Astrocyte (in vitro differentiated cells and primary cell): ENCODE results near the gene IFIT2. TPM values are rescaled to one million over a fixed set of nuclear protein-coding genes. Genes with fewer than 3 reads are reported as not detected.

Experiments
- DNase-seq: peaks from one replicate; pipeline ENCODE4 v3.0.0-alpha.2; 2010; ENCODE audit warnings: low read depth
- FAIRE-seq: peaks from 2 replicates; lab custom pipeline; 2011; peaks lifted over from hg19 to GRCh38; lab: Jason Lieb, UNC
- H2AFZ ChIP-seq: 2 replicates; pipeline ENCODE4 v1.6.0; 2012; ENCODE audit warnings: low read depth, low read length, inconsistent platforms
- H3K27ac ChIP-seq: 2 replicates; pipeline ENCODE4 v1.5.1; 2011; ENCODE audit warnings: low read depth, low read length, inconsistent platforms
- H3K27me3 ChIP-seq: 2 replicates; pipeline ENCODE4 v1.6.0; 2011; ENCODE audit warnings: low read length, inconsistent platforms; ENCODE audit not compliant: insufficient read depth
- H3K36me3 ChIP-seq: 2 replicates; pipeline ENCODE4 v1.5.1; 2011; ENCODE audit warnings: low read length, inconsistent platforms; ENCODE audit not compliant: insufficient read depth
- H3K4me1 ChIP-seq: 2 replicates; pipeline ENCODE4 v1.5.1; 2011; ENCODE audit warnings: low read length, inconsistent platforms; ENCODE audit not compliant: insufficient read depth
- H3K4me2 ChIP-seq: 2 replicates; pipeline ENCODE4 v1.6.0; 2012; ENCODE audit warnings: low read length, inconsistent platforms
- H3K4me3 ChIP-seq: 2 replicates; pipeline ENCODE4 v1.5.1; 2011; ENCODE audit warnings: low read depth, mild to moderate bottlenecking, low read length, inconsistent platforms; ENCODE audit not compliant: insufficient read depth
- H3K79me2 ChIP-seq: 2 replicates; pipeline ENCODE4 v1.6.0; 2012; ENCODE audit warnings: mild to moderate bottlenecking, low read length, inconsistent platforms; ENCODE audit not compliant: insufficient read depth
- H3K9ac ChIP-seq: 2 replicates; pipeline ENCODE4 v1.6.0; 2012; ENCODE audit warnings: mild to moderate bottlenecking, low read length, inconsistent platforms
- H3K9me3 ChIP-seq: 2 replicates; pipeline ENCODE4 v1.5.1; 2012; ENCODE audit warnings: low read depth, mild to moderate bottlenecking, low read length, inconsistent platforms; ENCODE audit not compliant: insufficient read depth
- H4K20me1 ChIP-seq: 2 replicates; pipeline ENCODE4 v1.6.0; 2012; ENCODE audit warnings: low read length, inconsistent platforms; ENCODE audit not compliant: insufficient read depth
- H3K27ac Mint-ChIP-seq: one replicate; pipeline ENCODE4 v1.8.0; 2021; ENCODE audit warnings: mild to moderate bottlenecking, mixed read lengths; ENCODE audit not compliant: unreplicated experiment
- H3K27me3 Mint-ChIP-seq: one replicate; pipeline ENCODE4 v1.8.0; 2021; ENCODE audit warnings: low read depth, mixed read lengths; ENCODE audit not compliant: unreplicated experiment
- H3K36me3 Mint-ChIP-seq: one replicate; pipeline ENCODE4 v1.8.0; 2021; ENCODE audit warnings: low read depth, mixed read lengths; ENCODE audit not compliant: unreplicated experiment
- H3K4me1 Mint-ChIP-seq: one replicate; pipeline ENCODE4 v1.8.0; 2021; ENCODE audit warnings: low read depth, mixed read lengths; ENCODE audit not compliant: unreplicated experiment
- H3K4me3 Mint-ChIP-seq: one replicate; pipeline ENCODE4 v1.8.0; 2021; ENCODE audit warnings: mild to moderate bottlenecking, moderate library complexity, mixed read lengths; ENCODE audit not compliant: unreplicated experiment
- H3K9me3 Mint-ChIP-seq: one replicate; pipeline ENCODE4 v1.8.0; 2021; ENCODE audit warnings: mild to moderate bottlenecking, mixed read lengths; ENCODE audit not compliant: unreplicated experiment
- CTCF ChIP-seq: IDR thresholded peaks from 2 replicates; pipeline ENCODE4 v1.5.1; 2011; ENCODE audit warnings: low read depth, mild to moderate bottlenecking, inconsistent platforms, low read length, moderate library complexity; ENCODE audit not compliant: insufficient read depth
- EZH2 ChIP-seq: IDR thresholded peaks from 2 replicates; pipeline ENCODE4 v1.6.1; 2012; ENCODE audit warnings: mild to moderate bottlenecking, low read length, inconsistent platforms; ENCODE audit not compliant: insufficient read depth
- total RNA-seq: library from RNA; stranded (reverse); gene quantifications from 2 replicates; pipeline ENCODE4 v1.2.1, GENCODE V29; 2021

Gene IFIT2
- total RNA-seq, 1 donor from 2014 or later = 36.0 TPM

- Histone ChIP-seq H3K4me3 (no peak overlapping the region), H3K9ac (no peak overlapping the region), H2AFZ (no peak overlapping the region), H3K9me3 (no peaks in the 10 kb centered on the region), H3K27me3 (no peaks in the 10 kb centered on the region), H3K4me1 (peaks cover 30% of the 10 kb centered on the region), H3K79me2 (no peaks in the 10 kb centered on the region), H3K4me2 (no peak overlapping the region), H3K27ac (no peak overlapping the region), H3K36me3 (no peaks in the 10 kb centered on the region), H4K20me1 (no peaks in the 10 kb centered on the region)
- Mint-ChIP-seq H3K4me1 (peaks cover 30% of the 10 kb centered on the region), H3K9me3 (no peaks in the 10 kb centered on the region), H3K27me3 (no peaks in the 10 kb centered on the region), H3K36me3 (no peaks in the 10 kb centered on the region), H3K4me3 (no peak overlapping the region), H3K27ac (no peak overlapping the region)
- no peak for FAIRE-seq
- no peak for TF ChIP-seq CTCF
- TF ChIP-seq EZH2 = no peak
- DNase-seq = peak; percentile 59
Observed at GRCh38 chr10:89355394-89355931, 53.6 kb downstream of the IFIT2 start.

- H3K4me3 ChIP-seq = no peak overlapping the region
- Mint-ChIP-seq H3K36me3 (no peaks in the 10 kb centered on the region), H3K4me1 (peaks cover 17% of the 10 kb centered on the region), H3K9me3 (no peaks in the 10 kb centered on the region), H3K27ac (no peak overlapping the region), H3K4me3 (no peak overlapping the region), H3K27me3 (peaks cover 2% of the 10 kb centered on the region)
- H3K36me3 ChIP-seq = no peaks in the 10 kb centered on the region
- DNase-seq (no peak), FAIRE-seq (no peak)
- H3K4me2 ChIP-seq = no peak overlapping the region
- TF ChIP-seq EZH2 (no peak), CTCF (no peak)
- no peak overlapping the region for H3K27ac ChIP-seq
- no peak overlapping the region for H3K9ac ChIP-seq
- H3K4me1 ChIP-seq = peaks cover 13% of the 10 kb centered on the region
- no peaks in the 10 kb centered on the region for H4K20me1 ChIP-seq
- H3K79me2 ChIP-seq = no peaks in the 10 kb centered on the region
- H3K9me3 ChIP-seq = no peaks in the 10 kb centered on the region
- H2AFZ ChIP-seq = no peak overlapping the region
- no peaks in the 10 kb centered on the region for H3K27me3 ChIP-seq
Observed at GRCh38 chr10:89357096-89357495, 55.2 kb downstream of the IFIT2 start.

- Mint-ChIP-seq H3K27ac (no peak overlapping the region), H3K9me3 (no peaks in the 10 kb centered on the region), H3K4me1 (peaks cover 9% of the 10 kb centered on the region), H3K27me3 (peaks cover 2% of the 10 kb centered on the region), H3K4me3 (no peak overlapping the region), H3K36me3 (no peaks in the 10 kb centered on the region)
- H3K4me1 ChIP-seq = peaks cover 5% of the 10 kb centered on the region
- no peak overlapping the region for H3K4me2 ChIP-seq
- no peak for FAIRE-seq
- TF ChIP-seq CTCF = no peak
- TF ChIP-seq EZH2 = no peak
- no peak overlapping the region for H3K9ac ChIP-seq
- no peaks in the 10 kb centered on the region for H3K9me3 ChIP-seq
- no peaks in the 10 kb centered on the region for H3K36me3 ChIP-seq
- no peak overlapping the region for H3K27ac ChIP-seq
- H2AFZ ChIP-seq = no peak overlapping the region
- no peak overlapping the region for H3K4me3 ChIP-seq
- H3K27me3 ChIP-seq = no peaks in the 10 kb centered on the region
- DNase-seq = no peak
- H4K20me1 ChIP-seq = no peaks in the 10 kb centered on the region
- H3K79me2 ChIP-seq = no peaks in the 10 kb centered on the region
Observed at GRCh38 chr10:89357975-89358374, 56.1 kb downstream of the IFIT2 start.

Other genes starting within 250 kb of the IFIT2 start
- 0.22 and 0.34 TPM in 2 replicates for gene CH25H, start 94.7 kb upstream of the IFIT2 start, total RNA-seq
- 70.1 and 70.2 TPM in 2 replicates for gene LIPA, start 50.3 kb upstream of the IFIT2 start, total RNA-seq
- gene IFIT3, start 26.0 kb downstream of the IFIT2 start, total RNA-seq = 171 and 193 TPM in 2 replicates
- gene IFIT1B, start 76.0 kb downstream of the IFIT2 start, total RNA-seq = not detected in 2 replicates
- gene IFIT1, start 90.6 kb downstream of the IFIT2 start, total RNA-seq = 335 and 375 TPM in 2 replicates
- 42.9 and 44.7 TPM in 2 replicates for gene IFIT5, start 112.5 kb downstream of the IFIT2 start, total RNA-seq
- 0.31 and 0.59 TPM in 2 replicates for gene SLC16A12, start 233.5 kb downstream of the IFIT2 start, total RNA-seq